Stimulated activated CD8-positive, alpha-beta memory T cell treated with anti-CD3 and anti-CD28 coated beads, Interleukin-15, amount 100 ng/mL, for 4 hours (primary cell): ENCODE data around the gene CES4A.
"Not testable (repeated sequence)": the region's sequence is repeated elsewhere in the genome, so short reads cannot be mapped to it uniquely, and the experiment has no call there.

Experiments used
- DNase-seq, 2 donors: peaks; one replicate each; pipeline ENCODE4 v3.0.0-alpha.2; 2020; ENCODE audit warnings: low read depth in 2 of 2

CES4A gene

DNA sequence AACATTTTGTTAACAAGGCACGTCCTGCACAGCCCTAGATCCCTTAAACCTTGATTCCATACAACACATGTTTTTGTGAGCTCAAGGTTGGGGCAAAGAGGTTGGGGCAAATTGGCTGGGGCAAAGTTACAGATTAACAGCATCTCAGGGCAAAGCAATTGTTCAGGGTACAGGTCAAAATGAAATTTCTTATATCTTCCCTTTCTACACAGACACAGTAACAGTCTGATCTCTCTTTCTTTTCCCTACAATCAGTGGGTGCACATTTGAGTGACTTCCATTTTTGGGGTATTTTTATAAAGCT is 32.3 kb upstream of the CES4A start:
- DNase-seq, result not testable (repeated sequence)

DNA sequence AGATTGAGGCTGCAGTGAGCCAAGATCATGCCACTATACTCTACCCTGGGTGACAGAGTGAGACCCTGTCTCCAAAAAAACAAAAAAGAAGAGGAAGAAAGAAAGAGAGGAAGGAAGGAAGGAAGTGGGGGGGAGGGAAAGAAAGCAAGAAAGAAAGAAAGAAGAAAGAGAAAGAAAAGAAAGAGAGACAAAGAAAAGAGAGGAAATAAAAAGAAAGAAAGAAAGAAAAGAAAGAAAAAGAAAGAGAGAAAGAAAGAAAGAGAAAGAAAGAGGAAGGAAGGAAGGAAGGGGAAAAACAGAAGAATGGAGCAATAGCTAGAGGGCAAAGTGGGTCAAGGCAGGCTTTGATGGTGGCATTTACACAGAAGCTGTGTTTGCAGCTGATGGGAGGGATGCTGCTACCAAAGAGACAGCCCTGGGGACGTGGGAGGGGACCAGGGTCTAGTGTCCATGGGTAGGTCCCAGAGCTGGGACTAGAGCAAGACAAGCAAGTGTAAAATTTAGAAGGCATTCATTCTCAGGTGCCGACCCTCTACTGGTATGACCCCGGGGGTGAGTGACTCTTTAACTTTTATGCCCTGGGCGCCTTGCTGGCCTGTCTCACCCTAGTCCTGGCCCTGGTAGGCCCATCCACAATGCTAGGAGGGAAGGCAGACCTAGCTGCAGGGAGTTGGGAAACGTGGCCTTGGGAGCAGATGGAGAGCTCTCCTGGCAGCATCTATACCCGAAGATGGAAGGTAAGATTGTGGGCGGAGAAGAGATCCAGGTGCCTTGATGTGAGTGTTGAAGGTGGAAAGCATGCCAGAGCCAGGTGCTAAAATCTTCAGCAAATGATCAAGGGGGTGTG is 29.3 kb upstream of the CES4A start:
- no peak for DNase-seq

DNA sequence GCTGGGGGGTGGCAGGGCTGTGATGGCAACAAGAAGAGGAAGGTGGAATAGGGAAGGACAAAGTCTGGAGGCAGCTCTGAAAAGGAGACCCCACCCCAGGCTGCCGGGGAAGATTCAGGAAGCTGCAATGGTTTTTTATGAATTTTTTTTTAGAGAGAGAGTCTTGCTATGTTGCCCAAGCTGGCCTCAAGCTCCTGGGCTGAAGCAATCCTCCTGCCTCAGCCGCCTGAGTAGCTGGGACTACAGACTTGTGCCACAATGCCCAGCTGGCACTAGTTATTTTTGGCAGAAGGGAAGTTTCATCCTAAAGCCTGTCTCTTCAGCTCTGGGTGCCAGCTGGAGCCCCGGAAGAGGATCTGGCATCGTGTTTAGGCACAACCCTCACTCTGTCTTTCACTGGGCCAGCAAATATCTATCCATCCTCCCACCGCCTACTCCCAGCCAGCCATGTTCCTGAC is 28.7 kb upstream of the CES4A start:
- DNase-seq, result no peak

GRCh38 chr16:66960270-66960669 is 28.1 kb upstream of the CES4A start:
- DNase-seq, result no peak

DNA sequence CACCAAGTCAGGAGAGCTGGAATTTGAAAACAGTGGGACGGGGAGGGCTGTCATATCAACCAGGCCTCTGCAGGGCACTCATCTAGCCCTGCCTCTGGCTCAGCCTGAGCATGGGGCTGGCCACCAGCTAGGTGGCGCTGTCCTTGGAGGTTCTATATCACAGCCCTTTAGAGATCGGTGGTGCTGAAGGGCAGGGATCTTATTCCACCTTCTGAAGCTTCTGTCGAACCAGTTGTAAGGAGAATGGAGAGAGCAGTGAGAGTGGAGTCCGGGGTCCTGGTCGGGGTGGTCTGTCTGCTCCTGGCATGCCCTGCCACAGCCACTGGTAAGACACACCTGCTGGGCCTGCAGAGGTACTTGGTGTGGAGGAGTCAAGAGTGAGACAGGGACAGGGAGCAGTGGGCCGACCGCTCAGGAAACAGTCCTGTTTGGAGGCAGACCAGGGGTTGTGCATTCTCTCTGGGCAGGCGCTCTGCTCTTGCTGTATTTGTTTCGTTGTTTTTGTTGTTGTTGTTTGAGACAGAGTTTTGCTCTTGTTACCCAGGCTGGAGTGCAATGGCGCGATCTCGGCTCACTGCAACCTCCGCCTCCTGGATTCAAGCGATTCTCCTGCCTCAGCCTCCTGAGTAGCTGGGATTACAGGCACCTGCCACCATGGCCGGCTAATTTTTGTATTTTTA is 27.2 kb upstream of the CES4A start, which contains the start of gene CES3:
TSS of gene CES3 (plus strand) at position 202 of the 680 bp plus-strand sequence. CDS start at position 244, 42 bp downstream.
- DNase-seq, result peak in 1 of 2 donors; percentile 21

GRCh38 chr16:66961914-66962313 is 26.5 kb upstream of the CES4A start:
- DNase-seq, result no peak

DNA sequence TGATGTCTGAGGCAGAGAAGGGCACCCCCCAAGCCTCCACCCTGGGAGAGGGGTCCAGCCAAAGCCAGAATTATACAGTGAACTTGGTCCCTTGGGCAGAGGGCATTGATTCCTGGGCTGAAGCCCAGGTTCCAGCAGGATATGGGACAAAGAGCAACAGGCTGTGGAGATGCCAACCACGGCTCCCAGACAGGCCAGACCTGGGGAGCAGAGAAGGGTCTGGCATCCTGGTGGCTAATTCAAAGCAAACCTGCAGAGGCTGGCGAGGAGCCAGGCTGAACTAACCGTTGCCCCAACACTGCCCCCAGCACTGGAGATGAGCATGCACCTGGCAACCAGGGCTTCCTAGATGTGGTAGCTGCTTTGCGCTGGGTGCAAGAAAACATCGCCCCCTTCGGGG is 24.3 kb upstream of the CES4A start:
- no peak for DNase-seq

- no peak for DNase-seq
Observed at GRCh38 chr16:66968847-66969246, 19.5 kb upstream of the CES4A start.

DNA sequence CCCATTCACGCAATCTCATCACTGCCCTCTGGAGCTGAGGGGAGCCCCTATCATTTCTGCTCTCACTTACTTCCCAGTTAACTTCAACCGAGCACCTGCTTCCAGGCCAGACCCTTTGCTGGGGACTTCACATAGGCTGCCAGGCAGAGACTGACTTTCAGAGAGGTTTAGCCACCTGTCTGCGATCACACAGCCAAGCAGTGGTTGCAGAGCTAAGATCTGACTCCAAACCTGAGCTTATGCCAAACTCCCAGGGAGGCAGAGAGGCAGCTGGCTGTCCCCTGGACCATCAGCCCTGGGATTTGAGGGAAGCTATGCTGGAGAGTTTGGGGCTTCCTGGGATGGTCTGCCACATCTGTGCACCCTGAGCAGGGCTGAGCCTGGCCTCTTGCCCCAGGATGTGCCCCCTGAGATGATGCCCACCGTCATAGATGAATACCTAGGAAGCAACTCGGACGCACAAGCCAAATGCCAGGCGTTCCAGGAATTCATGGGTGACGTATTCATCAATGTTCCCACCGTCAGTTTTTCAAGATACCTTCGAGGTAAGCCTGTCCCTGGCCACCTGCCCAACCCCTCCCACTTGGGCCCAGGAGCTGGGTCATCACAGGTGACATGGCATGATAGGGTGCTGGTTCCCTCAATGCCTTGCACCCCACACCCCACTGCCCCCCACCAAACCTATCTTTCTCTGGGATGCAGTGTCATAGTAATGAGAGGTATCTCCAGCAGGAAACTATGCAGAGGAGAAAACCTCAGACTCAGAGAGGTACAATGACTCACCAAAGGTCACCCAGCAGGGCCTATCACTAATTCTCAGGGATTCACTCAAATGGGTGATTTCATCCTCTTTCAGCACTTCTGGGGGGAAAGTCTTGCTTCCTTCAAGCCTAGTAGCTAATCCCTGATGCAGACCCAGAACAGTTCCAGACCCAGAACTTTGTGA is 17.3 kb upstream of the CES4A start:
- DNase-seq, result no peak

GRCh38 chr16:66972983-66973382 is 15.4 kb upstream of the CES4A start:
- DNase-seq, result no peak

DNA sequence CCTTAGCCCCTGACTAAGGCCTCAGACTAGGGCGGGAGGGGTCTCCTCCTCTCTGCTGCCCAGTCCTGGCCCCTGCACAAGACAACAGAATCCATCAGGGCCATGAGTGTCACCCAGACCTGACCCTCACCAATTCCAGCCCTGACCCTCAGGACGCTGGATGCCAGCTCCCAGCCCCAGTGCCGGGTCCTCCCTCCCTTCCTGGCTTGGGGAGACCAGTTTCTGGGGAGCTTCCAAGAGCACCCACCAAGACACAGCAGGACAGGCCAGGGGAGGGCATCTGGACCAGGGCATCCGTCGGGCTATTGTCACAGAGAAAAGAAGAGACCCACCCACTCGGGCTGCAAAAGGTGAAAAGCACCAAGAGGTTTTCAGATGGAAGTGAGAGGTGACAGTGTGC is 14.7 kb upstream of the CES4A start:
- DNase-seq, result no peak

- not testable (repeated sequence) for DNase-seq
Observed at GRCh38 chr16:66974156-66974931, 14.0 kb upstream of the CES4A start.

DNA sequence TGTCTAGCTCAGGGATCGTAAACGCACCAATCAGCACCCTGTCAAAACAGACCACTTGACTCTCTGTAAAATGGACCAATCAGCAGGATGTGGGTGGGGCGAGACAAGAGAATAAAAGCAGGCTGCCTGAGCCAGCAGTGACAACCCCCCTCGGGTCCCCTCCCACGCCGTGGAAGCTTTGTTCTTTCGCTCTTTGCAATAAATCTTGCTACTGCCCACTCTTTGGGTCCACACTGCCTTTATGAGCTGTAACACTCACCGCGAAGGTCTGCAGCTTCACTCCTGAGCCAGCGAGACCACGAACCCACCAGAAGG is 13.5 kb upstream of the CES4A start:
- DNase-seq, result peak; percentile 18 to 36

- DNase-seq, result no peak
Observed at GRCh38 chr16:66975302-66975893, 13.0 kb upstream of the CES4A start.

DNA sequence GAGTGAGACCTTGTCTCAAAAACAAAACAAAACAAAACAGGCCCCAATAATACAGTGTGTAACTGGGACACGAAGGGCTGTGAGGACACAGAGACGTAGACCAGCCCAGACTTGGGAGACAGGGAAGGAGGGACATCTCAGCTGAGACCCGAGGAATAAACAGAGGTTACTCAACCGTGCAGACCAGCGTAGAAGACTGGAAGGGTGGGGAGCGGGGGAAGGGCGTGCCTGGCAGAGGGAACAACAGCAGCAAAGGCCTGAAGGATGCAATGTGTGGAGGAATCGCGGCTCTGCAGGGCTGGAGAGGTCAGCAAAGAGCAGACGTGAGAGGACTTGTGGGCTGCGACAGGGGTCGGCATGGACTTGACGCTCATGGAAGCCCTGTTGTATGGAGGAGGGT is 11.6 kb upstream of the CES4A start:
- no peak for DNase-seq

GRCh38 chr16:66977341-66978113 is 10.9 kb upstream of the CES4A start:
- peak; percentile 68 to 75 for DNase-seq

DNA sequence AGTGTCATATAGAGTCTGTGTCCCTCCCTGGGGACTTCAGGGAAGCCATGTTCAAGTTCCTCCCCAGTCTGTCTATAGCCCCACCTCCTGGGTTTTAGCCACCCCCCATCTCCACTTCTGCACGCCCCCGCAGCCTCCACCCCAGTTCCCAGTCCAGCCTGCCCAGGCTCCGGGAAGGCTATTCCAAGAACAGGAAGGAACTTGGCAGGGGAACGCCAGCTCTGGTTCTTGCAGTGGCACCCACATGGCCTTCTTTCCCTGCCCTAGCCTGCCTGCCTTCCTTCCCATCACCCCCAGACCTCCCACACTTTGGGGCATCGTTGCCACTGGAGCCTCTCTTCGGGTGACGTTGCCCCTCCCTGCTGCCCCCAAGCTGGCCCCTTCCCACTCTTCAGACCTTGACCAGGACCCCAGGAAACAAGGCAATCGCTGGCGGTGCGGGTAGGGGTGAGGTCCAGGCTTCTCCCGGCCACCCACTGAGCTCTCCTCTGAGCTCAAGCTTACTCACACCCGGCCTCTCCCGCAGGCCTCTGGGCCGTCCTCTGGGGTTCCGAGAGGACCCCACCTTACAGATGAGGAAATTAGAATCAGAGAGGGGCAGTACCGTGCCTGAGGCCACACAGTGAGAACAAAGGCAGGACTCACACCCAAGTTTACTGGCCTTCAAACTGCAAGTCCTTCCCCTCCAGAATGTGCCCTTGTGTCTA is 9.2 kb upstream of the CES4A start:
- DNase-seq, result no peak

DNA sequence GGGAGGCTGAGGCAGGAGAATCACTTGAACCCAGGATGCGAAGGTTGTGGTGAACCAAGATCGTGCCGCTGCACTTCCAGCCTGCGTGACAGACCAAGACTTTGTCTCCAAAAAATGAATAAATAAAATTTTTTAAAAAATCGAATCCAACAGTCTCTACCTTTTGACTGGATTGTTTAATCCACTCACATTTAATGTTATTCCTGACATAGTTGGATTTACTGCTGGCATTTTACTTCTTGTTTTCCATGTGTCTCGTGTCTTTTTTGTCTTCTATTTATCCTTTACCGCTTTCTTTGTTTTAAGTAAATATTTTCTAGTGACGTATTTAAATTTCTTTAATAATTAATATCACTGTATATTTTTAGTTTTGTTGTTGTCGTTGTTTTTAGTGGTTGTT is 5.4 kb upstream of the CES4A start:
- DNase-seq, result no peak

GRCh38 chr16:66984892-66985311 is 3.5 kb upstream of the CES4A start:
- peak; percentile 35 to 47 for DNase-seq

- DNase-seq, result no peak
Observed at GRCh38 chr16:66986559-66986958, 1.8 kb upstream of the CES4A start.
